Cardiac septum (tissue), 1 donor: ENCODE measurements around the gene PIK3IP1. TPM values are rescaled to one million over a fixed set of nuclear protein-coding genes. Genes with fewer than 3 reads are reported as not detected.
"Not testable (repeated sequence)": the region's sequence is repeated elsewhere in the genome, so short reads cannot be mapped to it uniquely, and the experiment has no call there.

Experiments
- DNase-seq: peaks from one replicate; pipeline ENCODE4 v3.0.0-alpha.2; 2020; ENCODE audit warnings: low spot score
- intact Hi-C: fragments of 100-400 bp; cut with DNase I; formaldehyde crosslinking; loops from one replicate; pipeline ENCODE4 v1.14.0; 2022
- total RNA-seq: library from RNA; stranded (reverse); fragmentation: NEBNext Ultra II Directional; extraction: Animal tissue kit (Norgen Biotek cat#: 25700); gene quantifications from one replicate; pipeline ENCODE4 v1.2.1, GENCODE V29; 2021
- donor health status: DM: no; HTN: no; CAD: no.

The PIK3IP1 gene
- total RNA-seq, 1 donor from 2014 or later = 10.5 TPM

DNA sequence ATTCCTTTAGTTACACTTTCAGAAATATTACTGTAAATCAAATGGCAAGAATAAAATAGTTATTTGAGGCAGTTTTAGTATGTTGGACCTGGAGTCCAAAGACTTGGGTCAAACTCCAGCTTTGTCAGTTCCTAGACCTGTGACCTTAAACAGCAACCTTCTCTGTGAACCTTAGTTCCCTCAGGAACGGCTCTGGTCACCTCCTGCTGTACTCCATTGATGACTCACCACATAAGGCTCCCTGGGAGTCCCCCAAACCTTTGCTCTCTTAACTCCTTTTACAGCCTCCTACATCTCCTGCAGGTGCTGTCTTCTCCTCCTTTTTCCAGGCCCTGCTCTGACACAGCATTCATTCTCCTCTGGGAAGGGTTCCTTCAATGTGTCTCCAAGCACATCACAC is 51.1 kb downstream of the PIK3IP1 start:
- DNase-seq = no peak
- intact Hi-C loops = no loop called here

DNA sequence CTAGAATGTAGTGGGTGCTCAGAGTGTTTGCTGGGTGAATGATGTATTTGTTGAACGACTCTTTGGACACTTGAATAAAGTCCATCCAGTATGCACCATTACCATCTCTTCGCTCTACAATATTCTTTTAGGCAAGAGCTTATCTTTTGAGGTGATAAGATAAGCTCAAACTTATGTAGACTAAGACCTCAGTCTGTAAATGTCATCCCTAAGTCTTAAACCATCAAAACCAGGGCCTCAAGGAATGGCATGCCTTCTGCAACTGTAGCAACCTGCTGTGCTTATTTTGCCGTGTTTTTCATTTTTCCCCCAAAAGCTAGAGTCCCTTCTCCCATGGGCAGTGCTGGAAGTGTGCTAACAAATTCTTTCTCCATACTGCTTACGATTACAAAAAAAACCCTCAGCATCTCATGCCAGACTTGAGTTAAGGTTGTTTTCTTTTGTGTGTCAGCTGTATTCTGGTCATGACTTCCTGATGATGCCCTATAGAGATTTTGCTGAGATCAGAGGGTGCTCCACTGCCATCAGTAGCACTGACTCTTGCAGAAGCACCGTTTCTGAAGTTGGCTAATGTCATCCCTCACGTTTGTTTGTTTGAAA is 52.4 kb downstream of the PIK3IP1 start:
- intact Hi-C loops = no loop called here
- no peak for DNase-seq

DNA sequence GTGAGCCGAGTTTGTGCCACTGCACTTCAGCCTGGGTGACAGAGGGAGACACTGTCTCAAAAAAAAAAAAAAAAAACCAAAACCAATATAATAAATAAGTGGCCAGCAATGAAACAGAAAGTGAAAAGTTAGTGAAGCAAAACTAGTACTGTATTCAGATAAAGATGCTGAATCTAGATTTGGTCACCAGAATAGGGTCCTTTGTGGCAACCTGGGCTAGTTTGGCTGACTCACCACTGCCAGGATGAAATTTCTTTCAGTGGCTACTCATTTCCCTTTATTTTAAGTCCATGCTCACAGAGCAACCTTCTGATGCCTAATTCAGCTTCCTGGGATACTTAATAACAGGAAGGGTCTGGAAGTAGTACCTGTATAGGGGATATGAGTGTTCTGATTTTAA is 54.2 kb downstream of the PIK3IP1 start:
- intact Hi-C loops = no loop called here
- no peak for DNase-seq

DNA sequence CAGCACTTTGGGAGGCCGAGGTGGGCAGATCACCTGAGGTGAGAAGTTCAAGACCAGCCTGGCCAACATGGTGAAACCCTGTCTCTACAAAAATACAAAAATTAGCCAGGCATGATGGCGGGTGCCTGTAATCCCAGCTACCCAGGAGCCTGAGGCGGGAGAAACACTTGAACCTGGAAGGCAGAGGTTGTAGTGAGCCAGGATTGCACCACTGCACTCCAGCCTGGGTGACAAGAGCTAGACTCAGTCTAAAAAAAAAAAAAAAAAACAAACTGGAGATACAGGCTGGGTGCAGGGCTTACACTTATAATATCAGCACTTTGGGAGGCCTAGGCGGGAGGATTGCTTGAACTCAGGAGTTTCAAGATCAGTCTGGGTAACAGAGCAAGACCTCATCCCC is 56.2 kb downstream of the PIK3IP1 start:
- DNase-seq, intact Hi-C loops: not testable (repeated sequence)

DNA sequence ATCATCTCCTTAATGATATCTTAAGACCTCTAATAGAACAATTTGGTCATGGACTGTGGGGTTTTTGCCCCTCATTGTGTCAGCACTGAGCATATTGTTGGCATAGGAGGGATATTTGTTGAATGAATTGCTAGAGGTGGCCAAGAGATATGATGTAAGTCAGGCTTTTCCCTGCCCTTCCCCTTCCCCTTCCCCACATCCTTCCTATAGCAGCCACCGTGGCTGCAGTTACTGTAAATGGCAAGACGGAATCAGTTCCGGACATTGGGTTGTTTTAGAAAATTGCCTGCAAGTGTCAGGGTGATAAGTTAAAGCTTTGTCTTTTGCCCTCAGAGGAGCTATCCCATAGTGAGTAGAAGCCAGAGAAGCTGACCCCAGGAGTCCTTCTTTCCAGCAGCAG is 57.2 kb downstream of the PIK3IP1 start:
- DNase-seq = no peak
- intact Hi-C loops = no loop called here

DNA sequence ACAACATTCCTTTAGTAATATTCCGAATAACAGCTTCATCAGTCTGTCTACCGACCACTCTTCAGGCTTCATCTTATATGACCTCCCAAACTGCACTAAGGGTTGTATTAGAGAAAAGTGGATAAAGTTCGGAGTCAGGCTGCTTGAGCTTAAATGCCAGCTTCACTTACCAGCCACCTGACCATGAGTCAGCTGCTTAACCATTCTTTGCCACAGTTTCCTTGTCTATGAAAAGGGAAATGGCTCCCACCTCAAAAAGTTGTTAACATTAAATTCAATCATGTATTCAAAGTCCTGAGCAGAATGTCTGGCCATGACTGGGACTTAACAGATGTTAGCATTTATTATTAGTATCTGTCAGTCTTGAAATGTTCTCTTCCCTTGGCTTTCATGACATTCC is 59.3 kb downstream of the PIK3IP1 start:
- intact Hi-C loops = loop anchor here (5.0 kb wide), 1 partner anchor 126 kb away; the partner anchor contains the start of gene SELENOM
- DNase-seq = no peak

Other genes with a start within 250 kb of the PIK3IP1 start
- gene SMTN, start 211.2 kb downstream of the PIK3IP1 start, total RNA-seq = 128 TPM
- 77.7 TPM for gene SELENOM, start 184.9 kb downstream of the PIK3IP1 start, total RNA-seq
- 13.8 TPM for gene INPP5J, start 169.5 kb downstream of the PIK3IP1 start, total RNA-seq
- not detected for gene PLA2G3, start 152.0 kb downstream of the PIK3IP1 start, total RNA-seq
- gene RNF185, start 132.3 kb downstream of the PIK3IP1 start, total RNA-seq = 21.3 TPM
- 13.1 TPM for gene LIMK2, start 80.2 kb downstream of the PIK3IP1 start, total RNA-seq
- gene PATZ1, start 53.9 kb upstream of the PIK3IP1 start, total RNA-seq = 11.9 TPM
- gene DRG1, start 107.1 kb upstream of the PIK3IP1 start, total RNA-seq = 48.3 TPM
- 30.3 TPM for gene EIF4ENIF1, start 197.4 kb upstream of the PIK3IP1 start, total RNA-seq
- 8.6 TPM for gene SFI1, start 204.0 kb upstream of the PIK3IP1 start, total RNA-seq